GM13977 (cell line): Measurements from ENCODE around the gene PARP15.

ENCODE experiments used
- DNase-seq: peaks from one replicate; pipeline ENCODE4 v3.0.0; 2012; ENCODE audit warnings: low spot score
- CTCF ChIP-seq: IDR thresholded peaks from 2 replicates; pipeline ENCODE4 v1.5.1; 2012; ENCODE audit warnings: mild to moderate bottlenecking, control low read depth; ENCODE audit not compliant: insufficient read depth; ENCODE audit errors: extremely low read depth, missing control alignments
- in situ Hi-C: fragments of 300-500 bp; cut with MboI; formaldehyde crosslinking; loops from one replicate; pipeline ENCODE4 v1.12.0; 2022; ENCODE audit warnings: low sequenced_read_pairs, low pct_unique_long_range_greater_than_20kb, mixed read lengths, inconsistent platforms; ENCODE audit not compliant: unreplicated experiment

PARP15 gene

GRCh38 chr3:122671553-122671952 lies 94.1 kb downstream of the PARP15 start:
- DNase-seq, result no peak
- TF ChIP-seq CTCF, result no peak
- in situ Hi-C loops, result no loop called here

- no peak for TF ChIP-seq CTCF
- in situ Hi-C loops, result no loop called here
Measured at GRCh38 chr3:122674339-122674738, 96.9 kb downstream of the PARP15 start.

GRCh38 chr3:122676759-122677158 lies 99.3 kb downstream of the PARP15 start:
- no peak for DNase-seq
- no peak for TF ChIP-seq CTCF
- in situ Hi-C loops, result loop anchor here (5.0 kb wide), 1 partner anchor 119 kb away; no protein-coding TSS in a partner anchor

More at GRCh38 chr3:122674339-122674738, 96.9 kb downstream of the PARP15 start:
- no peak for DNase-seq

- DNase-seq, result no peak
- TF ChIP-seq CTCF, result no peak
- in situ Hi-C loops, result loop anchor here (5.0 kb wide), 1 partner anchor 120 kb away; no protein-coding TSS in a partner anchor
Measured at GRCh38 chr3:122677216-122677615, 99.8 kb downstream of the PARP15 start.

GRCh38 chr3:122678506-122678905 lies 101.1 kb downstream of the PARP15 start:
- TF ChIP-seq CTCF, result no peak
- DNase-seq, result no peak
- in situ Hi-C loops, result loop anchor here (5.0 kb wide), 1 partner anchor 121 kb away; no protein-coding TSS in a partner anchor

GRCh38 chr3:122679085-122679881 lies 101.8 kb downstream of the PARP15 start:
- peak; percentile 57 for DNase-seq
- in situ Hi-C loops, result loop anchor here (5.0 kb wide), 1 partner anchor 122 kb away; no protein-coding TSS in a partner anchor
- peak; percentile 89 for TF ChIP-seq CTCF
